Measurements from ENCODE around the gene FBXW5. TPM values are rescaled to one million over a fixed set of nuclear protein-coding genes. Genes with fewer than 3 reads are reported as not detected.

FBXW5 gene
- total RNA-seq, 1 experiment from 2014 or later: 88.0 TPM

DNA sequence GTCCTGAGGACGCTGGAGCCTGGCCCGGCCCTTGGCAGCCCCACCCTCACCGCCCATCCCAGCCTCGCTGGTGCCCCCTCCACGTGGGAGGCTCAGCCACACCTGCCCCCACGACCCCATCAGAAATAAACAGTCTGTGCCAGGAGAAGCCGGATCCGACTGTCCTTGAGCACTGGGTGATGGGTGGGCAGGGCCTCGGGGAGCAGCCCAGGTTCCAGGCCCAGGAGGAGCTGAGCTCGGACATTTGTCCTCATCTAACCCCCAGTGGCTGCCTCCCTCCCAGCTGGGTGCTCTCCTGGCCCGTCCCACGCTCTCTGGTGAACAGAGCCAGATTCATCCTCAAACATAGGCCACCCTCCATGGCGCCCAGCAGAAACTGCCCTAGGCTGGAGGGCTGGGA is 28.2 kb upstream of the FBXW5 start:
- H2AFZ ChIP-seq (ENCODE audit: low read depth, low read length, poor library complexity, severe bottlenecking): no peak overlapping the region
- H4K20me1 ChIP-seq (ENCODE audit: insufficient read depth): no peaks in the 10 kb centered on the region
- H3K9me2 ChIP-seq (ENCODE audit: insufficient read depth): no peaks in the 10 kb centered on the region
- ChIA-PET POLR2A (no interaction called here), RAD21 (ENCODE audit: low non-redundant PET in 1 of 2, low total read pairs in 2 of 2, uncharacterized antibody in 2 of 2, unreplicated experiment in 2 of 2) (no interaction called here), CTCF (no interaction called here)
- intact Hi-C loops (cut with micrococcal nuclease): no loop called here
- no peak overlapping the region for H3K4me2 ChIP-seq (ENCODE audit: low read length)
- peaks cover 2 to 22% of the 10 kb centered on the region in 2 experiments; a peak in 3 of 4 replicates for H3K4me1 ChIP-seq (ENCODE audit: control insufficient read depth in 1 of 2, insufficient read depth in 2 of 2, low read length in 2 of 2)
- TF ChIP-seq ZBTB33 (IDR thresholded peaks at IDR 0.05; ENCODE audit: extremely low read depth, insufficient replicate concordance, low read length) (no peak), SIN3A (IDR thresholded peaks at IDR 0.05; ENCODE audit: low read depth) (no peak), SP1 (IDR thresholded peaks at IDR 0.05; ENCODE audit: low read depth) (no peak), EZH2phosphoT487 (IDR thresholded peaks at IDR 0.05; ENCODE audit: borderline replicate concordance) (no peak), POLR2AphosphoS5 (IDR thresholded peaks at IDR 0.05; ENCODE audit: low read depth, low read length) (no peak), EZH2 (IDR thresholded peaks at IDR 0.05) (no peak), ZNF274 (IDR thresholded peaks at IDR 0.05; ENCODE audit: low read depth, low read length) (no peak), ELF1 (IDR thresholded peaks at IDR 0.05; ENCODE audit: borderline replicate concordance, low read depth) (no peak), SRF (IDR thresholded peaks at IDR 0.05; ENCODE audit: low read depth) (no peak), JUND (IDR thresholded peaks at IDR 0.05) (no peak), ZFX (IDR thresholded peaks at IDR 0.05) (no peak)
- TF ChIP-seq, protein P1, sequence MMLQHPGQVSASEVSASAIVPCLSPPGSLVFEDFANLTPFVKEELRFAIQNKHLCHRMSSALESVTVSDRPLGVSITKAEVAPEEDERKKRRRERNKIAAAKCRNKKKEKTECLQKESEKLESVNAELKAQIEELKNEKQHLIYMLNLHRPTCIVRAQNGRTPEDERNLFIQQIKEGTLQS (IDR thresholded peaks at IDR 0.05): no peak
- TF ChIP-seq, protein P2, sequence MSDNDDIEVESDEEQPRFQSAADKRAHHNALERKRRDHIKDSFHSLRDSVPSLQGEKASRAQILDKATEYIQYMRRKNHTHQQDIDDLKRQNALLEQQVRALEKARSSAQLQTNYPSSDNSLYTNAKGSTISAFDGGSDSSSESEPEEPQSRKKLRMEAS (IDR thresholded peaks at IDR 0.05): no peak
- TF ChIP-seq, protein P3, sequence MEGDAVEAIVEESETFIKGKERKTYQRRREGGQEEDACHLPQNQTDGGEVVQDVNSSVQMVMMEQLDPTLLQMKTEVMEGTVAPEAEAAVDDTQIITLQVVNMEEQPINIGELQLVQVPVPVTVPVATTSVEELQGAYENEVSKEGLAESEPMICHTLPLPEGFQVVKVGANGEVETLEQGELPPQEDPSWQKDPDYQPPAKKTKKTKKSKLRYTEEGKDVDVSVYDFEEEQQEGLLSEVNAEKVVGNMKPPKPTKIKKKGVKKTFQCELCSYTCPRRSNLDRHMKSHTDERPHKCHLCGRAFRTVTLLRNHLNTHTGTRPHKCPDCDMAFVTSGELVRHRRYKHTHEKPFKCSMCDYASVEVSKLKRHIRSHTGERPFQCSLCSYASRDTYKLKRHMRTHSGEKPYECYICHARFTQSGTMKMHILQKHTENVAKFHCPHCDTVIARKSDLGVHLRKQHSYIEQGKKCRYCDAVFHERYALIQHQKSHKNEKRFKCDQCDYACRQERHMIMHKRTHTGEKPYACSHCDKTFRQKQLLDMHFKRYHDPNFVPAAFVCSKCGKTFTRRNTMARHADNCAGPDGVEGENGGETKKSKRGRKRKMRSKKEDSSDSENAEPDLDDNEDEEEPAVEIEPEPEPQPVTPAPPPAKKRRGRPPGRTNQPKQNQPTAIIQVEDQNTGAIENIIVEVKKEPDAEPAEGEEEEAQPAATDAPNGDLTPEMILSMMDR (IDR thresholded peaks at IDR 0.05 in 2 of 3, conservative IDR thresholded peaks at IDR 0.05 in 1 of 3; ENCODE audit: borderline replicate concordance in 1 of 3, insufficient read depth in 1 of 3, low read depth in 2 of 3, low read length in 2 of 3): no peak
- H3K36me3 ChIP-seq (ENCODE audit: control insufficient read depth in 1 of 2, insufficient read depth in 2 of 2, low read length in 2 of 2): no peaks in the 10 kb centered on the region
- H3K9ac ChIP-seq (ENCODE audit: low read length): no peak overlapping the region
- no peaks in the 10 kb centered on the region for H3K9me3 ChIP-seq (ENCODE audit: control insufficient read depth in 1 of 2, insufficient read depth in 1 of 2, low read depth in 1 of 2, low read length in 2 of 2)
- no peaks in the 10 kb centered on the region for H3K79me2 ChIP-seq (ENCODE audit: insufficient read depth, low read length)
- DNase-seq (ENCODE audit: low read depth, low spot score) (no peak), ATAC-seq (no peak)
- no peak overlapping the region for H3K4me3 ChIP-seq (replicated peaks in 1 of 2; ENCODE audit: low read depth in 1 of 2, low read length in 2 of 2)
- no peaks in the 10 kb centered on the region for H3K27me3 ChIP-seq (ENCODE audit: insufficient read depth, low read length)
- no peak overlapping the region for H3K27ac ChIP-seq (ENCODE audit: low read depth, low read length)
- BruUV-seq (replicated peaks): no TSS peak

All from HCT116 (cell line).